HUDEP-2 (cell line): Measurements from ENCODE around the gene AKNA.
A peak's percentile ranks its signal among the peaks of the same experiment; 100 is the strongest.
"Not testable (repeated sequence)": the region's sequence is repeated elsewhere in the genome, so short reads cannot be mapped to it uniquely, and the experiment has no call there.

ENCODE experiments used
- DNase-seq, 76 experiments: peaks; one replicate each; lab custom pipeline; 2025; ENCODE audit not compliant: unreplicated experiment in 76 of 76; lab: John Stamatoyannopoulos, UW

AKNA gene

GRCh38 chr9:114344692-114345091 lies 43.1 kb downstream of the AKNA start:
- DNase-seq = no peak

DNA sequence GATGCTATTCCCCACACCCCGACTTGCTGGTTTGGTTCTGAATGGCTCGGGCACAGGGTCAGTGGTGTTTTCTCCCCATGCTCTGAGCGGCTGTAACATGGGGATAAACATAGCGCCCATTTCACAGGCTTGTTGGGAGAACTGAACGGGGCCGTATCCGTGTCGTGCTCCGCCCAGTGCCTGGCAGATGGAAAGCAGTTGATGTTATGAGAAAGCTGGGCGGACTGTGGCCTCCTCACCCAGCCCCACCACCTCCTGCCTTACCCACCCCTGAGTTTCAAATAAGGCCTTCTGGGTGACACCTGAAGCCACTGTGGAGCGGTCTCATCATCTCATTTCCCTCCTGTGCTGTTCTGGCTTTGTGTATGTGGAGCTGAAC lies 43.6 kb downstream of the AKNA start:
- no peak for DNase-seq

DNA sequence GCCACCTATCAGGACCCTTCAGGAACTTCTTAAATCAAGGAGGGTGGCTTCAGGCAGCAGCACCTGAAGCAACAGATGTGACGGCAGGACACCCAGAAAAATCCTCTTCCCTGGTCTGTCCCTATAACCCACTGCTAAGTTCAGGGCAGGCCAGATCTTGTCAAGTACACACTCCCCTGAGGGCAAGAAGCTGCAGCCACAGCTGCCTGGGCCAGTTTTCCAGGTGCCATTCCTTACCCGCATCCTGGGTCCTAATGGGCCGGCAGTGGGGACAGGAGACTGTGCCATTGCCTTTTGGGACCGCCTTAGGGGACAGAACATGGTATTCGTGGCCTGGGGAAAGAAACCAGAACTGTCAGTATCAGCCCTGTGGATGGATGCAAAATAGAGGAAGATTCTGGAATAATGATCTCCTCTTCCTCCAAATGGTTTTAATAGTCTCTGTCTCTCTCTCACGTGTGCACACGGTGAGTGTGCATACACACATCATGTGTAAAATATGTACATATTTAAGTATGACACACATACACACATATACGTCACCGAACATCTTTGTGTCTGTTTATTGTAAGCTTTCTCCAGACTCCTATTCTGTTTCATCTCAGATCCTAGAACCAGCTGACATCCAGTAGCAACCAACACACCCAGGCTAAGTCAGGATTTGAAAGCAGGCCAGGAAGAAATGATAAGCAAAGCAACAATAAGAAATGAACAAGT lies 44.2 kb downstream of the AKNA start:
- DNase-seq = no peak

DNA sequence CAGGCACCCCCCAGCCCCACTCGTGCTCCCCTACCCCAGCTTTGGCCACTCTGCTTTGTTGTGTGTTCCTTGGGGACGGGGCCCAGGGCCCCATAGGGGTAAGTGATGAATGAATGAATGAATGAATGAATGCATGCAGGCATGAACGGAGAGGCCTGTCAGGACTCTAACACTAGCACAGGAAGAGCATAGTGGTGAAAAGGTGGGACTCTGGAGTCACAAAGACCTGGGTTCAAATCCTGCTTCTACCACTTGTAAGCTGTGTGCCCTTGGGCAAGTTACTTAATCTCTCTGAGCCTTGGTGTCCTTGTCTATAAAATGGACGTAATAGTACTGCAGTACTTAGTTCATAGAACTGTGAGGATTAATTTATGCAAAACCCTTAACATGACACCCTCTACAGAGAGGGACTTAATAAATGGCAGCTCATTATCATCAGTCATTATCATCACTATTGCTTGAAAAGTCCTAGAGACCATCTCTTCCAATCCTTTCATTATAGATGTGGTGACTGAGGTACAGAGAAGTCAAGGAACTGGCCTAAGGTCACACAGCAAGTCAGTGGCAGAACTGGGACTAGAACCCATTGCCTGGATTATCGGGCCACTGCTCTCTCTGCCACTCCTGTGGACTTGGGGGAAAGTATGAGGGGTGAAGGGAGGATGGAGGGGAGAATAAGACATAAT lies 44.9 kb downstream of the AKNA start:
- no peak for DNase-seq

GRCh38 chr9:114341991-114342390 lies 45.8 kb downstream of the AKNA start:
- no peak for DNase-seq

- no peak for DNase-seq
Measured at GRCh38 chr9:114341152-114341830, 46.5 kb downstream of the AKNA start.

DNA sequence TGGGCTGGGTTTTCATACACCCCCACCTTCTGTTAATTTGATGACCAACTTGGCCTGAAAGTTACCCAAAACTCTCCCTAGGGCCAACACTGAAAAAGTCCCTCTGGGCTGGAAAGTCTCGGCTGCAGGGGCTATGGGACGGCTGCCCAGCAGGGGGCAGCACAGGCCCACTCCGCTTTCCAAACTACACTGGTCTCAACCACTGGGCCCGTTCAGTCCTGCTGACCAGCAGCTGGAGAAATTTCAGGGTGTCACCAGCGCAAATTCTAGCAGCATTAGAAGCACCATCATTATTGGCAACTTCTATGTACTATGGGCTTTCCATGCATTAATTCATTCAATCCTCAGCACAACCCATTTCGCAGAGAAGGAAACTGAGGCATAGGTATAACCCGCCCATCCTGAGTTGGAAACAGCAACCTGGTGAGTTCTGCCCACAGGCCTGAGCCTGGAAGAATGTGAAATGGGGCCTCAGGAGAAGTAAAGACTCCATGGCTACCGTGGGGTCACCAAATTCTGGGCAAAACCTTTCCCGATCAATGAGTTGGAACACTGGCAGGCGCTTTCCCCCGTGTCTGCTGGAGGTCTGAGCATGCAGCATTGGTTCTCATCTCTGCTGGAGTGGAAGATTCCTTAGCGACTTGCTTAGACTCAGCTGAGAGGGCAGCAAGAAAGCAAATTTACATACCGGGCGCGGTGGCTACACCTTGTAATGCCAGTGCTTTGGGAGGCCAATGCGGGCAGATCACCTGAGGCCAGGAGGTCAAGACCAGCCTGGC lies 48.5 kb downstream of the AKNA start:
- peak in 24 of 76 experiments; percentile 0 to 48 (median 12) for DNase-seq

DNA sequence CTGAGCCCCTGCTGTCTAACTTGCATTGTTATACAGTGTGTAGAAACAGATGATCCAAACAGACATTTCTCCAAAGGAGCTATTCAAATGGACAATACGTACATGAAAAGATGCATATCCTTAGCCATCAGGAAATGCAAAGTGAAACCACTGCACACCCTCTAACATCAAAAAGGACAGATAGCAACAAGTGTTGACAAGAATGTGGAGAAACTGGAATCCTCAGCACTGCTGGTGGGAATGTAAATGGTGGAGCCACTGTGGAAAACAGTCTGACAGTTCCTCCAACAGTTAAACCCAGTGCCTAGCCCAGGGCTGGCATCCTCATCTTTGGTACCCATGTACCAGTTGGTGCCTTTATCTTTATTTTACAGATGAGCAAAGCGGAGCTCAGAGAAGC lies 49.6 kb downstream of the AKNA start:
- DNase-seq = no peak

DNA sequence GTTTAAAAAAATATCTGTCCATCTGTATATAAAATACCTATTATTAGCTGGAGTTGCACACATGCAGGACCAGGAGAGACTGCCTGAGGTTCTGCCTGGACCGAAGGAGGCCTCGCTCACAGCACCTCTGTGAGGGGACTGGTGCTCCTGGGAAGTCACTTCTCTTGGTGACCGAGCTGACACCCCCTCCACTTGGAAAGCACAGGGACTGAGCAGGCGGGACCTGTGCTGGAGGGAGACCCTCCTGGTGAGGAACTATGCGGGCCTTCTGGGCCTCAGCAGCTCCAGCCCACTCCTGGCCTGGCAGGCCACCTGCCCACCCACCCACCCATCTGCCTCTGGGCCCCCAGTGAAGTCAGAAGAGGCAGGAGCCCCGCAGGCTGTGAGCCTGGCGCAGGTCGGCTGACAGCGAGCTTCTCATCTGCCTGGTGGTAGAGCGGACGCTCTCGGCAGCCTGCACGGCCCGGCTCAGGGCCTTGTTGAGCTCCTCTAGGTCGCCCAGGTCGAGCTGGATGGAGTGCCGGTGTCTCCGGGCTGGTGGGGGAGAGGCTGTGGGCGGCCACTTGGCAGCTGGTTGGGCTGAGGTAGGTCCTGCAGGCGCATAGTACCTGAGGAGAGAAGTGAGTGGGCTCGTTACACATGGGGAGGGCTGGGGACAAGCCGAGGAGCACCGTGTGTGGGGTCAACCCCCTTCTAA lies 50.9 kb downstream of the AKNA start:
- no peak for DNase-seq

DNA sequence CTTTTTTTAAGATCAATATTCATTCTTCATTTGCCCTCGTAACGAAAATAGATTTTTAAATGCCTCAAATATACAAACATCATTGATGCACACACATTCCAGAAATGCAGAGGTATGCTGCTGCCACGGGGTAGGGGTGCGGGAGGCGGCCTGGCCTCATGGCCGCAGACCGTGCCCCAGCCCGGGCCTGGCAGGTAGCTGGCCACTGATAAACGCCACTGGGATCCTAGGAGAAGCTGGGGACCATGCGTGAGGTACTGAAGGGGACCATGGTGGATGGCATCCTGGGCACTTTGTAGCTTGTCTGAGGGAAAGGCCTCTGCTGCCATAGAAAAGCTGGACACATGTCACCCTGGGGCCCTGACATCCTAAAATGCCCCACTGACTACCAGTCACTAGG lies 51.6 kb downstream of the AKNA start:
- no peak for DNase-seq

DNA sequence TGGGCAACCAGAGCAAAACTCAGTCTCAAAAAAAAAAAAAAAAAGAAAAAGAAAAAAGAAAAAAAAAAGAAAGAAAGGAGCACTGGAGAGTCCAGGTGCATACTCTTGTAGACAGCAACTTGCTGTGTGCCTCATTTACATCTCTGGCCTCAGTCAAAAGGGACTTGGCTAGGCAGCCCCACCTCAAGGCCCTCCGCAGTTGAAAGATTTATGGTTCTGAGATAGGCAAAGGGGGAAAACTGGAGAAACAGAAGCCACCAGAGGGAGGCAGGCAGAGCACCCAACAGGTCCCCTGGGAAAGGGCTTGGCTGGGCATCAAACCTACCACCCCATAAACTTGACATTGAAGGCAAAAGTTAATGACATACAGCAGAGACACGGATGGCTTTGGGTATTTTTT lies 52.0 kb downstream of the AKNA start:
- DNase-seq = no peak

DNA sequence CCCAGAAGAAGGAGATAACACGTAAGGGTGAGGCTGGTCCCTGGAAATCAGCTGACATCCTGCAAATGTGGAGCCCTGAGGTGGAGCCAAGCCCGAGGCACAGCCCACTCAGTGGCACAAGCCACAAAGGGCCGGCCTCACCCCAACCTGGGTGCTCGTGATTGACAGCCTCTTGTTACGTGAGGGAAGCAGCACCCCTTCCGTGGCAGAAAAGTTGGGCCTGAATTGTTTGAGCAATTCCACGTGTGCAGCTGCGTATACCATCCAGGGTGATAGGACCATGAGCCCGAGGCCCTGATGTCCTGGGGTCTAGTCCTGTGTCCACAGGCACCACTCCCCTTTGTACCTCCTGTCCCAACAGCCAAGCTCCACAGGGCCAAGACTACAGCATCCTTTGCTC lies 53.3 kb downstream of the AKNA start:
- no peak for DNase-seq

DNA sequence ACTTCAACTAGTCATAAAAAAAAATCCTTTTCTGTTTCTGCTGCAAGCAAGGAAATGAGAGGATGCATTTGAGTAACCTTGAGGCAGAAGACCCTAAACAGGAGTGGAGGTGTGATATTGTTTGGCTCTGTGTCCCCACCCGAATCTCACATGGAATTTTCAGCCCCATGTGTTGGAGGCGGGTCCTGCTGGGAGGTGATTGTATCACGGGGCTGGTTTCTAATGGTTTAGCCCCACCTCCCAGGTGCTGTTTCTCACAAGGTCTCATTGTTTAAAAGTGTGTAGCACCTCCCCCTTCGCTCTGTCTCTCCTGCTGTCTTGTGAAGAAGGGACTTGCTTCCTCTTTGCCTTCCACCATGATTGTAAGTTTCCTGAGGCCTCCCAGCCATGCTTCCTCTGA lies 54.1 kb downstream of the AKNA start:
- not testable (repeated sequence) for DNase-seq

GRCh38 chr9:114332474-114333040 lies 55.2 kb downstream of the AKNA start:
- DNase-seq = not testable (repeated sequence)

DNA sequence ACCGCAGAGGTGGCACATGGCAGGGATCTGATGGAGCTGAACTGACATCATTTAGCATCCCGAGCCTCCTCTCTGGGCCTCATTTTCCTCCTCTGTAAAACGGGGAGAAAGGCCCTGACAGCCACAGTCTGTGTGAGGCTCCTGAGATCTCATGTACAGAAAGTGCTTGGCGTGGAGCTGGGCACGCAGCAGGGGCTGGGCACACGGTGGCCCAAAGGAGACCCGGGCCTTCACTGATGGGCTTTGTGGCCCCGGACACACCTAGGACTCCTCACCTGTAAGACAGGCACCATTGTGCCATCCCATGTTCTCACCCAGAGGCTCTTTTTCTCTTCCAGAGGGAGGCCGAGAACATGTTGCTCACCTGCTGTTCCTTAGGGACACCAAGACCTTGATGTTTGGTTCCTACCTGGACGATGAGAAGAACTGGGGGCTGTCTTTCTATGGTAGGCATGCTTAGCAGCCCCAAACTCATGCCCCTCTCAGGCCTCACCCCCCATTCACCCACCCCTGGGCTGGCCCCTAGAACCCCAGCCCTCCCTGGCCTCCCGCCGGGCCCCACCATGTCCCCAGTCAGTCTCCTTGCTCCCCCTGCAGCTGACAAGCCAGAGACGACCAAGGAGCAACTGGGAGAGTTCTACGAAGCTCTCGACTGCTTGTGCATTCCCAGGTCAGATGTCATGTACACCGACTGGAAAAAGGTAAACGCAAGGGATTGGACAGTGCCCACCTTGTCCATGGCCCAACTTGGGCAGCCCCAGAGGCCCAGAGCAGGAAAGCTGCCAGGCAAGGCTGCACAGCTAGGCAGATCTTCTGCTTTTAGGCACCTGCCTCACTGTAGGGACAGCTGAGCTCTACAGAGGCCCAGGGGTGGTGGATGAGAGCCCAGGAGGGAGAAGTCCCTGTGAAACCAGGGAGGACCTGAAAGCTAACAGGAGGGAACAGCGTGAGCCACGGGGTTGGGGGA lies 56.3 kb downstream of the AKNA start:
- not testable (repeated sequence) for DNase-seq

GRCh38 chr9:114330636-114331035 lies 57.1 kb downstream of the AKNA start:
- no peak for DNase-seq

GRCh38 chr9:114329625-114330022 lies 58.2 kb downstream of the AKNA start, which contains the start of gene ORM2:
Gene ORM2, plus strand, starts transcription at chr9:114329869. Its CDS starts 36 bp downstream, at chr9:114329905.
- DNase-seq = not testable (repeated sequence)

- DNase-seq = not testable (repeated sequence)
Measured at GRCh38 chr9:114328937-114329624, 58.7 kb downstream of the AKNA start.
